ENCODE measurements around the gene S100A7A.

S100A7A gene

GRCh38 chr1:153415850-153416570, at the start of gene S100A7A:
TSS of gene S100A7A (plus strand) at chr1:153416520. CDS start at chr1:153418083, 1,563 bp downstream.
- DNase-seq = no peak

DNA sequence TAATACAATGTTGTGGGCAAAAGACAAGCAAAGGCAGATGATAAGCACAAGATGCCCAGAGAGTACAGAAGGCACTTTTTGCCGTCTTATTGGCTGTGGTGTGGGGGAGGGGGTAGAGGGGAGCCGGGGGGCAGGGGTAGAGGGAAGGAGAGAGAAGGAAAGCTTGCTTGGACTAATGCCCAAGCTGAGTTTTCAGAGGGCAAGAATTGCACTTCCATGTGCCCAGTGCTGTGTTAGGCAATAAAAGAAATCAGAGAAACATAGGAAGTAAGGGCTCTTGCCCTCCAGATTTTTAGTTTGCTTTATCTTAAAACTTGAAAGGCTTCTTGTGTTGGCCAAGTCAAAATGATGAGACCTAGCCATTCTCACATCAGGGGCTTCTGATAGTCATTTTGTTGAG, 49.2 kb upstream of the S100A7A start:
- DNase-seq = no peak

DNA sequence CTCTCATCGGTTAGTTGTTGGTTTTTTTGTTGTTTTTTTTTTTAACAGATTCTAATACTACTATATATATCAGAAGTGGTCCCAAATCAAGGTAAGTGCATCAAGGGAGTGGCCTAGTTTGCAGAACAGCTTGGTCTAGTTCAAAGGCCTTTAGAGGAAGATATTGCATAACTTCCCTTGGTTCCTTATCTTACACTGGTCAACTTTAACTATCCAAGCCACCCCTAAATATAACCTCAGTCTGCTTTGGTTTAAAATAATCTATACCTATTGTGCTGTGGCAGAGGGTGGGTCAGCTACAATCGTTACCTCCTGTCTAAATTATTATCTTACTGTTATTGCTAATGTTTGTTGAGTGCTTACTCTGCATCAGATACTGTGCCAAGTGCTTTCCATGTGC, 47.8 kb upstream of the S100A7A start:
- DNase-seq = no peak

DNA sequence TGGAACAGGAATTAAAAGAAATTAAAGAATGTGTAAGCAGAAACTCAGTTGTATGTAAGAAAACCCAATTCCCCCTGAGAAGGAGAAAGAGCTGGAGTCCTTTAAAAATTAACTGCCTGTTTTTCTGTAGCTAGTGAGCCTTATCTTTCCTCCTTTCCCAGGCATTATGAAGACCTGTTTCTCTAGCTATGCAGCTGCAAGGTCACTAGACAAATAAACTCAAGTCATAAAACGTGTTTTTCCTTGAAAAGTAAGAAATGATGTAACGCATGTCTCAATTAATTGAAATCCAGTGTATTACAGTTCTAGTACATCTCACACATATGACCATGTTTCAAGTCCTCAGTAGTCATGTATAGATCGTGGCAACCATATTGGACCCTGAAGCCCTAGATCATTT, 46.2 kb upstream of the S100A7A start:
- DNase-seq = no peak

DNA sequence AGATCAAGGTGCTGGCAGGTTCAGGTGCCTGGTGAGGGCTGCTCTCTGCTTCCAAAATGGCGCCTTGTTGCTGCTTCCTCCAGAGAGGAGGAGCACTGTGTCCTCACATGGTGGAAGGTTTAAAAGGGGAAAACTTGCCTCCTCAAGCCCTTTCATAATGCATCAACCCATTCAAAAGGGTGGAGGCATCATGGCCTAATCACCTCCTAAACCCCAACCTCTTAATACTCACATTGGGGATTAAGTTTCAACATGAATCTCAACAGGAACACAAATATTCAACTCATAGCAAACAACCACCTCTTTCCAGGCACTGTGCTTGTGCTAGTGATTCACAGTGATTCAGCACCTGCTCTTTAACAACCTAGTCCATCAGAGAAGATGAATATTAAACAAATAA, 45.1 kb upstream of the S100A7A start:
- no peak for DNase-seq

DNA sequence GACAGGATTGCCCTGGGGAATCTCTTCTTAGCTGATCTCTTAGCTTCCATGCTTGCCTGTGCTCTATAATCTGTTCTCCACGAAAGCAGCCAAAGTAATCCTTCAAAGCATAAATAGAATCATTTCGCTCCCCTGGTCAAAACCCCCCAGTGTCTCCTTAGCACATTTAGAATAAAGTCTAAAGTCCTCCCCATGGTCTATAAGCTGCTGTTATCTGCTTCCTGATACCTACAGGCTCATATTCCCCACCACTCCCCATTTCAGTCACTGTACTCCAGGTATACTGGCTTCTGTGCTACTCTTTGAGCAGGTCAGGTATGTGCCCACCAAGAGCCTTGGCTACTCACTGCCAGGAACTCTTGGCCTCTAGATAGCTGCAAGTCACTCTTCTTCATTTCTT, 43.7 kb upstream of the S100A7A start:
- DNase-seq = no peak

DNA sequence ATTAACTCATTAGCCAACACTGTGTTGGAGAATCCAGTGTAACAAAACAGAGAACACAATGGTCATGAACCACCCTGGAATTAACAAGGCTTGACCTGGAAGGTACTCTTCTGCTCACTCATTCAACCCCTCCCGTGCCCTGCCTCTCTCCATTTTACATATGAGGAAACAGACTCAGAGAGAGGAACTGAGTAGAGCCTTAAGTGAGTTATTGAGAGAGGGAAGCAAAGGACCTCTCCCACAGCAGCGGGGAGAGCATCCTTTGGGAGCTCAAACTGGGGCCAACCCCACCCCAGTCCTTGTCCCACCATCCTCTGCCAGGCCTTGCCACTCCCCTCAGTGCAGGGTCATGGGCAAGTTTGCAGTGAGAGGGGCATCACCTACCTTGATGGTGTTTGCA, 42.2 kb upstream of the S100A7A start:
- no peak for DNase-seq

DNA sequence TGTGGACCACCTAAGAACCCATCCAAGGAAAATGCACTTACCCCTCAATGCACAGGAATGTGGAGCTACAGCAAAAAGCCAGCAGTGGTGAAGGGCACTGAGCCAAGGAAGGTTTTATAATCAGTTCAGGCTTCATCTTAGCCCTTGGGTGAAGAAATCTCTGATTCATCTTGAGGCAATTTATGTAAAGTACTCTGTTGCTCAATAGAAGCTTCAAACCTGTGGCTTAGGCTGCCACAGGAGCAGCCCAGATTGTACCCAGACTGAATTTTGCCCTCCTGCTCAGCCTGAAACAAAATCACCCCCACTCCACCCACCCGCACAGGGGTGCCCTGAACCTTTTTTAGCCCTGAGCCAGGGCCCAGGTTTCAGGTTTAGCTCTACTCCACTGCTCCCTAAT, 40.8 kb upstream of the S100A7A start, which contains the start of gene S100A12:
S100A12 (minus strand) TSS at position 111 of the 400 bp plus-strand sequence. CDS start 1,029 bp downstream, outside the sequence.
- DNase-seq = peak; percentile 80

- no peak for DNase-seq
These were observed 36.7 kb upstream of the S100A7A start for GRCh38 chr1:153379591-153379990.

- no peak for DNase-seq
These were observed 35.6 kb upstream of the S100A7A start for GRCh38 chr1:153380711-153381110.

GRCh38 chr1:153384958-153385580, 31.3 kb upstream of the S100A7A start:
- DNase-seq = no peak

- DNase-seq = no peak
These were observed 29.8 kb upstream of the S100A7A start for GRCh38 chr1:153386500-153386901.

DNA sequence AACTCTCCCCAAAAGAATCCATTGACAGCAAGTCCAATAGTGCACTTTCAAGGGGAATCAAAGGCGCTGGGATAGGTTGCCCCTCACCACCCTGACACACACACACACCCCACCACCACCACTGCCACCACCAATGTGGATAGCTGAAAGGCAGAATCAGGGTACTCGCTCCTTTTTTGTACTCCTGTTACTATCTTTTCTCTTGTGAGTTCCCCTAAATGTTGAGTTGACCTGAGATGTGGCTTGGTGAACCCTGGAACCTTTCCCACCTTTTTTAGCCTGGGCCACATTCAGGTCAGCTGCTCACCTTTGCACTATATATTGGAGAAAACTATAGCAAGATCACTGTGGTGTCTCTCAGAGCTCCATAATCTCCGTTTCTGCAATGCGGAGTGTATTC, 29.3 kb upstream of the S100A7A start:
- DNase-seq = no peak

GRCh38 chr1:153387785-153388184, 28.5 kb upstream of the S100A7A start:
- DNase-seq = no peak

- no peak for DNase-seq
These were observed 26.9 kb upstream of the S100A7A start for GRCh38 chr1:153389401-153389800.

- no peak for DNase-seq
These were observed 26.1 kb upstream of the S100A7A start for GRCh38 chr1:153389973-153390879.

DNA sequence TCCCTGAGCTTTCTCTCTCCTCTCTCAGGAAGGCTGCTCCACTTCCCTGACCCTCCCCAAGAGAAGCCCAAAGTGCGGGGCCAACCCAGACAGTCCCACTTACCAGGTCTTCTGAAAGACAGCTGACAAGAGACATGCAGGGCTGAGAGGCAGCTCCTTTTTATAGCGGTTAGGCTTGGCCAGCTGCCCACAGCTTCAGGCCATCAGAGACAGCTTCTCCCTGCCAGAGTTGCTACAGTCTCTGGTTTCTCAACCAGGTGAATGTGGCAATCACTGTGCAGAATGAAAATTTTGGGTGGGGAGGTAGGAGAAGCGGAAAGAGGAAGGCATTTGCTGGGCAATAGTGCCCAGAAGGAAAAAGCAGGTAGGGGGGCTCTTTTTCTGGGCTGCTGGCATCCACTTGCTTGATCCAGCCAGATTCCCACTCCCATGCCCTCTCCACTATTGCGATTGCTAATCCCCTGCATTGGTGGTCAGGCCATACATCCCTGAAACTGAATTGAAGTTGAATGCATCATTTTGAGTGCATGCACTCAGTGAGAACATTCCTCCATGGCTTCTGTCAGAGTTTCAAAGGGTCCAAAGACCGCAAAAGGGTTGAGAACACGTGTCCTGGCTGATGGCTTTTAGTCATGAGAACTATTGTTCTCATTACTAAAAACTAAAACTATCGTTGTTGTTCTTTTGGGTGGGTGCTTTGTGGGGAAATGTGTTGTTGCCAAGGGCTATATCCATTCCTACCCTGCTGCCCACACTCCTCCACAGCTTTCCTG, 25.2 kb upstream of the S100A7A start, which contains the start of gene S100A8:
S100A8 (minus strand) TSS at position 136 of the 773 bp plus-strand sequence. CDS start 538 bp downstream, outside the sequence.
- DNase-seq = no peak

- no peak for DNase-seq
These were observed 24.1 kb upstream of the S100A7A start for GRCh38 chr1:153392258-153392657.

DNA sequence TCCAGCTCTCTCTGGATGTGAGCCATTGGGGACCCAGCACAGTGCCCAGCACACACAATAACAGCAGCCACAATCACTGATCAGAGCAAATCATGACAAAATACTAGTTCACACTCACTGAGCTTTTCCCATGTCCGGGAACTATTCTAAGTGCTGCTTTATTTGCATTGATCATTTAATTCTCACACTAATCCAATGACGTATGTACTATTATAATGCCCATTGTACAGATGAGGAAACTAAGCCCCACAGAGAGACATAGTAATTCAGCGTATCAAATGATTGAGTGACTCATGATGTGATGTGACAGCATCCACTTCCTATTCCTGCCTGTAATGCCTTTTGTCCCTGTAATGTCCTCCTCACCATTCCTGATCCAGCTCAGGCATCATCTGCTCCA, 23.5 kb upstream of the S100A7A start:
- DNase-seq = no peak

DNA sequence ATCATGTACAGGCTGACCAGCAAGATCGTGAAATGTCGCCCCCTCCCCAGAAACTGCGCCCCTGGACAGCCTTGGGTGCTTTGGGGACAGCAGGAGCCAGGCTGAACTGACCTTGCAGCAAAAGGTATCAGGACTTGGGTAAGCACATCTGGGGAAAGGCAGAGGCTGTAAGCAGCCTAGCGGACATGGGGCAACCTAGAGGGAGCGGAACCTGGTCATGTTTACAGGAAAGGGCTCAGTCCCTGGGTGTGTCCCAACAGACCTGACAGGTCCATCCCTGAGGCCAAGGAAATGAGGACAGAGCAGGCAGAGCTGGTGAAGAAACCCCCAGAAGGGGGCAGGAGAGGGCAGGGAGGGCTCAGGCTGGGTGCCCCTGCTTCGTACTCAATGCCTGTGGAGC, 22.4 kb upstream of the S100A7A start:
- DNase-seq = no peak

DNA sequence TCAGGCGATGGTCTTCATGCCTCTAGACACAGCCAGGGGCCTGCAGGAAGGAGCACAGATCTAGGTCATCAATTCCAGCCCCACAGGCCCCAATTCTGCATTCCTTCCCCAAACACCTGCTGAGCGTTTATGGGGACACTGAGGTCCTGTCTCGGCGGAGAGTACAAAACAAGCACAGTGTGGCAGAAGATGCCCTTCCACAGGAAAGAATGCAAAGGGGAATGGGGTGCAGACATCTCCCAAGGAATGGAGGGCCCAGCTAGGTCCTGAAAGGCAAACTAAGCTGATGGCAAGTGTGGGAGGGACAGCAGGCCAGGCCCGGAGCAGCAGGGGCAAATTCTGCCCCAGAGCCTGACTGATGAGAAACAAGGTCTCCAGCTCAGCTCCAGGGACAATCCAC, 21.9 kb upstream of the S100A7A start:
- no peak for DNase-seq

DNA sequence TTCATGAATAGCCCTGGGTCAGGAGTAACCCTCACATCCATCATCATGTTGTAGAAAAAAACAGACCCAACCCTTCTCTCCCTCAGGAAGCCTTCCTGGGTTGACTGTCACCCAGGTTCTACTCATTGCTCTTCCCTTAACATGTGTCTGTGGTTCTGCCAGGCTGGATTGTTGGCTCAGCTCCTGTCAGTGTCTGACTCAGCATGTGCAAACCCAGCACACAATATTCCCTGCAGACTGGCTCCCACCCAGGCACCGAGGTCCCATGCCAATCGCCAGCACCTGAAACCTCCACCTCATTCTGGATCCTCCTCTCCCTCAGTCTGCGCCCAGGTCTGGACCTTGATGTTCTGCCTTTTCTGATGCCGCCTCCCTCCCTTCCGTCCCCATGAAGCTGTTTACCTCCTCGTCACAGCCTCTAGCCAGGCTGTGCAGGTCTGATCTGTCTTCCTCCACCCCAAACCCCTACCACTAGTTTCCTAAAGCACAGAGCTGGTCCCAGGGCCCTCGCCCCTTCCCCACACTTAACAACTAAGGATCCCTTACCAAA, 21.1 kb upstream of the S100A7A start:
- no peak for DNase-seq

Measured in EL (cell line).